Esophagus muscularis mucosa (tissue), 3 donors: ENCODE data around the gene ATP1A4.

Source experiments
- CTCF ChIP-seq, 3 experiments: fragments of 200-600 bp in 2 of 3; fragments of 450-650 bp in 1 of 3; sonication (generic) in 2 of 3; IDR thresholded peaks; one replicate each; pipeline ENCODE4 v1.5.1; 2017 to 2019; ENCODE audit warnings: antibody characterized with exemption in 3 of 3, mild to moderate bottlenecking in 2 of 3, moderate library complexity in 1 of 3
- POLR2A ChIP-seq: fragments of 450-650 bp; IDR thresholded peaks from one replicate; pipeline ENCODE4 v1.6.1; 2017; ENCODE audit warnings: antibody characterized with exemption, moderate library complexity, mild to moderate bottlenecking, low read depth

DNA sequence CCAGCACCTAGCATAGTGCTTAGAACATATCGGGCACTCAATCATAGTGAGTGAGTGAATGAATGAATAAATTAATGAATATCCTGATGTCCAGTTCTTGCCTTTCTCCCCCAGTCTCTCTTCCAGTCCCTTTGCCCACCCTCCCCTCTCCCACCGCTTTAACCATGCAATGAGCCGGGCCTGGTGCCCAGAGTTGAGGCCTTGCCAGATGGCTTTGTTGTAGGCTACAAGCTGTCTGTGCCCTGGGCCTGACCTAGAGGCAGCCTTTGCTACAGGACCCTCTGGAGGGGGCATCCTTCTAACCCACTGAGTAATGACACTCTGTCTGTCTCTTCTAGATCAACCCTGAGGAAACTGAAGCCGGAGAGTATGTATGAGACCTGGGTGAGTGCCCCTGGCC, 45.8 kb downstream of the ATP1A4 start:
- TF ChIP-seq CTCF (IDR thresholded peaks at IDR 0.05): no peak
- TF ChIP-seq POLR2A: no peak
